K562 (cell line): ENCODE results near the gene DBX1. TPM values are rescaled to one million over a fixed set of nuclear protein-coding genes. Genes with fewer than 3 reads are reported as not detected.

Experiments
- ATAC-seq: fragments of 200-7000 bp; cut with Tn5 transposase; 3 replicates; pipeline ENCODE4 v1.9.1; 2020; ENCODE audit warnings: moderate library complexity
- Bru-seq: library from RNA; stranded (reverse); fragments of 400-500 nt; gene quantifications from one replicate; lab custom pipeline; 2021; lab: Mats Ljungman, UMichigan
- BruChase-seq, 2 experiments: library from RNA; stranded (reverse); fragments of 400-500 nt; gene quantifications; one replicate each; lab custom pipeline; 2021; lab: Mats Ljungman, UMichigan
- BruUV-seq: library from RNA; stranded (reverse); fragments of 400-500 nt; replicated peaks from 2 replicates; lab custom pipeline; 2021; lab: Mats Ljungman, UMichigan
- CTCF ChIA-PET: fragments of 300-600 bp; formaldehyde crosslinking; extraction: SDS; loops from one replicate; lab custom pipeline; 2021; ENCODE audit warnings: low intra/inter-chr PET ratio; lab: Yijun Ruan, JAX
- POLR2A ChIA-PET: fragments of 300-600, 350-650 bp; sonication (Branson Sonifier 250); formaldehyde crosslinking; extraction: SDS; loops from one replicate; lab custom pipeline; 2021; ENCODE audit warnings: antibody characterized with exemption, inconsistent platforms; lab: Yijun Ruan, JAX
- DNase-seq, 4 experiments: peaks; one replicate each; pipeline versions ENCODE4 v3.0.0 to v3.0.0-alpha.2; 2011 to 2018; ENCODE audit warnings: low spot score in 3 of 4, mixed read lengths in 3 of 4; ENCODE audit errors: extremely low read depth in 1 of 4
- FAIRE-seq: peaks from 2 replicates; lab custom pipeline; 2011; peaks lifted over from hg19 to GRCh38; lab: Jason Lieb, UNC
- H2AFZ ChIP-seq: 2 replicates; pipeline ENCODE4 v1.6.0; 2011; ENCODE audit warnings: low read depth, low read length, control low read depth, inconsistent platforms
- H3K27ac ChIP-seq: fragments of 200-600 bp; 3 replicates; pipeline ENCODE4 v1.8.0; 2011; ENCODE audit warnings: low read depth, mild to moderate bottlenecking, control low read depth, inconsistent platforms, low read length, moderate library complexity, mixed read lengths; ENCODE audit errors: extremely low read depth
- H3K27me3 ChIP-seq, 2 experiments: fragments of 300-600 bp in 1 of 2; 2 replicates in 1 of 2; 3 replicates in 1 of 2; pipeline versions ENCODE4 v1.6.0 to v1.8.0; 2011; ENCODE audit warnings: inconsistent platforms in 2 of 2, low read length in 2 of 2, mild to moderate bottlenecking in 1 of 2, mixed read lengths in 1 of 2, moderate library complexity in 1 of 2; ENCODE audit not compliant: control insufficient read depth in 2 of 2, insufficient read depth in 2 of 2
- H3K36me3 ChIP-seq: fragments of 300-600 bp; 3 replicates; pipeline ENCODE4 v1.8.0; 2011; ENCODE audit warnings: mild to moderate bottlenecking, low read length, inconsistent platforms; ENCODE audit not compliant: control insufficient read depth, insufficient read depth
- H3K4me1 ChIP-seq, 2 experiments: fragments of 200-600 bp in 1 of 2; replicated peaks in 1 of 2; 2 replicates in 1 of 2; 3 replicates in 1 of 2; pipeline versions ENCODE4 v1.5.1 to v1.8.0; 2011; ENCODE audit warnings: inconsistent platforms in 2 of 2, low read length in 2 of 2, mild to moderate bottlenecking in 1 of 2, mixed read lengths in 1 of 2, moderate library complexity in 1 of 2; ENCODE audit not compliant: control insufficient read depth in 2 of 2, insufficient read depth in 2 of 2
- H3K4me2 ChIP-seq: 2 replicates; pipeline ENCODE4 v1.6.1; 2011; ENCODE audit warnings: low read length, control low read depth, inconsistent platforms, mixed read lengths; ENCODE audit not compliant: insufficient read depth
- H3K4me3 ChIP-seq: fragments of 200-600 bp; sonication (generic), shearing (Covaris generic); 2 replicates; pipeline ENCODE4 v1.5.1; 2016; ENCODE audit warnings: control low read depth, inconsistent platforms
- H3K79me2 ChIP-seq: fragments of 200-600 bp; 3 replicates; pipeline ENCODE4 v1.8.0; 2011; ENCODE audit warnings: low read length, inconsistent platforms; ENCODE audit not compliant: control insufficient read depth, insufficient read depth
- H3K9ac ChIP-seq, 2 experiments: 2 replicates each; pipeline versions ENCODE4 v1.6.0 to v1.6.1; 2011; ENCODE audit warnings: low read depth in 2 of 2, low read length in 2 of 2, control low read depth in 1 of 2, inconsistent platforms in 1 of 2, mild to moderate bottlenecking in 1 of 2, mixed read lengths in 1 of 2; ENCODE audit not compliant: insufficient read depth in 1 of 2
- H3K9me1 ChIP-seq: one replicate; pipeline ENCODE4 v1.6.0; 2011; ENCODE audit warnings: inconsistent platforms, mild to moderate bottlenecking, low read length, moderate library complexity; ENCODE audit not compliant: control insufficient read depth, insufficient read depth
- H3K9me3 ChIP-seq: replicated peaks from 2 replicates; pipeline ENCODE4 v1.5.1; 2011; ENCODE audit warnings: low read depth, low read length, inconsistent platforms; ENCODE audit not compliant: control insufficient read depth, insufficient read depth
- H4K20me1 ChIP-seq: replicated peaks from 2 replicates; pipeline ENCODE4 v1.6.1; 2011; ENCODE audit warnings: low read length, inconsistent platforms, mixed read lengths; ENCODE audit not compliant: control insufficient read depth, insufficient read depth
- CBX5 ChIP-seq: IDR thresholded peaks from 2 replicates; pipeline ENCODE4 v1.6.1; 2014; ENCODE audit warnings: low read depth, borderline replicate concordance
- DACH1 ChIP-seq: fragments of 450-650 bp; IDR thresholded peaks from 2 replicates; pipeline ENCODE4 v1.6.1; 2018; ENCODE audit not compliant: partially characterized antibody
- GTF3C2 ChIP-seq: IDR thresholded peaks from 3 replicates; pipeline ENCODE4 v1.6.1; 2011; ENCODE audit warnings: borderline replicate concordance, mild to moderate bottlenecking, moderate library complexity; ENCODE audit not compliant: insufficient read length; ENCODE audit errors: extremely low read depth
- HBP1 ChIP-seq: fragments of 450-650 bp; formaldehyde crosslinking; IDR thresholded peaks from 2 replicates; pipeline ENCODE4 v1.4.0; 2022; ENCODE audit warnings: missing genetic modification characterization
- HLTF ChIP-seq: fragments of 450-650 bp; IDR thresholded peaks from 2 replicates; pipeline ENCODE4 v1.6.1; 2016
- HSF4 ChIP-seq: fragments of 250-450 bp; sonication (Bioruptor Pico); IDR thresholded peaks from 2 replicates; pipeline ENCODE4 v2.1.2; 2022; ENCODE audit warnings: mild to moderate bottlenecking, moderate library complexity, borderline replicate concordance
- KLF16 ChIP-seq: IDR thresholded peaks from 2 replicates; pipeline ENCODE4 v1.6.1; 2016; ENCODE audit warnings: antibody characterized with exemption
- MYNN ChIP-seq, 2 experiments: sonication (generic); formaldehyde crosslinking in 1 of 2; IDR thresholded peaks; 2 replicates each; pipeline versions ENCODE4 v1.5.0 to v1.6.1; 2016 to 2020; ENCODE audit warnings: antibody characterized with exemption in 1 of 2, missing genetic modification reagents in 1 of 2
- RBM39 ChIP-seq: fragments of 200-400 bp; formaldehyde crosslinking; optimal IDR thresholded peaks from 2 replicates; pipeline ENCODE3; 2018; ENCODE audit warnings: low read depth, low read length
- SMC3 ChIP-seq: conservative IDR thresholded peaks from 2 replicates; pipeline ENCODE4 v1.6.1; 2011; ENCODE audit warnings: low read depth, low read length, improper control_type of control experiment; ENCODE audit not compliant: insufficient read depth
- SPI1 ChIP-seq: IDR thresholded peaks from 2 replicates; pipeline ENCODE4 v1.6.1; 2011; ENCODE audit warnings: low read depth, low read length, control low read depth, borderline replicate concordance
- ZNF561 ChIP-seq: fragments of 450-650 bp; formaldehyde crosslinking; conservative IDR thresholded peaks from 2 replicates; pipeline ENCODE4 v1.4.0; 2020; ENCODE audit warnings: mild to moderate bottlenecking, moderate library complexity
- WGBS: fragments of 100-300 bp; shearing (Covaris generic); methylation state at CpG from one replicate; pipeline ENCODE4 v1.1.6; 2016; ENCODE audit warnings: low coverage, mixed read lengths; ENCODE audit not compliant: insufficient coverage; ENCODE audit errors: missing lambda C conversion rate; 5-methylcytosine and 5-hydroxymethylcytosine counted together
- in situ Hi-C: fragments of 300-500 bp; cut with MboI; formaldehyde crosslinking; loops from 4 replicates; pipeline ENCODE4 v1.15.0; 2018; ENCODE audit warnings: inconsistent platforms, mixed read lengths
- intact Hi-C: fragments of 100-400 bp; cut with micrococcal nuclease; formaldehyde crosslinking; loops from 2 replicates; pipeline ENCODE4 v1.14.2; 2022
- long read RNA-seq, 3 experiments: library from polyadenylated mRNA in 2 of 3; library from RNA in 1 of 3; unstranded in 2 of 3; stranded (forward) in 1 of 3; transcript quantifications; one replicate each; pipeline ENCODE4 v2.0.0, GENCODE V29; 2019 to 2022
- polyA minus RNA-seq, 3 experiments: library from RNA; depleted of rRNA, polyadenylated mRNA; stranded (reverse); fragments of >200 nt; gene quantifications; 2 replicates each; pipeline ENCODE4 v1.2.3, GENCODE V29; 2011
- polyA plus RNA-seq, 8 experiments: library from polyadenylated mRNA; depleted of rRNA in 4 of 8; stranded (reverse) in 5 of 8; unstranded in 3 of 8; fragments of >200 nt; fragmentation: Nextera tagmentation in 2 of 8; fragmentation: Illumina TruSeq in 1 of 8; extraction: Ambion mirVana in 2 of 8; extraction: Trizol in 1 of 8; gene quantifications; 2 replicates each; pipeline versions ENCODE4 v1.2.1 to v1.2.3, GENCODE V29; 2011 to 2014; ENCODE audit warnings: inconsistent platforms in 1 of 8, missing spikeins in 1 of 8
- total RNA-seq, 7 experiments: library from RNA; depleted of rRNA in 6 of 7; stranded (reverse); fragments of >200 nt in 6 of 7; fragmentation: Illumina TruSeq in 2 of 7; extraction: Trizol in 2 of 7; gene quantifications; 2 replicates each; pipeline versions ENCODE4 v1.2.1 to v1.2.3, GENCODE V29; 2011 to 2021; ENCODE audit warnings: low replicate concordance in 1 of 7

DBX1 gene, protein sequence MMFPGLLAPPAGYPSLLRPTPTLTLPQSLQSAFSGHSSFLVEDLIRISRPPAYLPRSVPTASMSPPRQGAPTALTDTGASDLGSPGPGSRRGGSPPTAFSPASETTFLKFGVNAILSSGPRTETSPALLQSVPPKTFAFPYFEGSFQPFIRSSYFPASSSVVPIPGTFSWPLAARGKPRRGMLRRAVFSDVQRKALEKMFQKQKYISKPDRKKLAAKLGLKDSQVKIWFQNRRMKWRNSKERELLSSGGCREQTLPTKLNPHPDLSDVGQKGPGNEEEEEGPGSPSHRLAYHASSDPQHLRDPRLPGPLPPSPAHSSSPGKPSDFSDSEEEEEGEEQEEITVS
- total RNA-seq (2011; cell fraction: chromatin; rRNA removed; ENCODE audit: low replicate concordance) = not detected in 2 replicates
- total RNA-seq (2011; cell fraction: nucleolus; rRNA removed) = not detected in 2 replicates
- not detected in 2 replicates for total RNA-seq (2011; cell fraction: nucleoplasm; rRNA removed)
- total RNA-seq (2014; rRNA removed) (not detected in 2 replicates), total RNA-seq (2014; rRNA removed; fragmentation: Illumina TruSeq; extraction: Trizol) (not detected in 2 replicates), total RNA-seq (2015; rRNA removed; fragmentation: Illumina TruSeq; extraction: Trizol) (not detected in 2 replicates), total RNA-seq (2021) (not detected in 2 replicates), polyA plus RNA-seq (2011; rRNA removed) (not detected in 2 replicates), polyA plus RNA-seq (2014; fragmentation: Illumina TruSeq; extraction: Trizol) (not detected in 2 replicates), polyA plus RNA-seq (2014; fragmentation: Nextera tagmentation; extraction: Ambion mirVana) (not detected), polyA plus RNA-seq (2014; rRNA removed) (not detected in 2 replicates), polyA minus RNA-seq (2011; rRNA and poly(A)+ RNA removed) (not detected in 2 replicates), Bru-seq, nascent RNA (not detected), BruChase-seq, experiment 1, labeled RNA remaining after a 2-hour chase (not detected), BruChase-seq, experiment 2, labeled RNA remaining after a 6-hour chase (not detected)
- not detected in 2 replicates for polyA plus RNA-seq (2011; cell fraction: cytosol; rRNA removed)
- polyA plus RNA-seq (2011; cell fraction: nucleus; rRNA removed) = not detected in 2 replicates
- polyA plus RNA-seq (2012) = not detected in 2 replicates
- not detected in 2 replicates for polyA minus RNA-seq (2011; cell fraction: cytosol; rRNA and poly(A)+ RNA removed)
- not detected in 2 replicates for polyA minus RNA-seq (2011; cell fraction: nucleus; rRNA and poly(A)+ RNA removed)
- long read RNA-seq, experiment 1 = 0 reads
- long read RNA-seq, experiment 2 = 0 reads
- long read RNA-seq, experiment 3 = 0 reads

DNA sequence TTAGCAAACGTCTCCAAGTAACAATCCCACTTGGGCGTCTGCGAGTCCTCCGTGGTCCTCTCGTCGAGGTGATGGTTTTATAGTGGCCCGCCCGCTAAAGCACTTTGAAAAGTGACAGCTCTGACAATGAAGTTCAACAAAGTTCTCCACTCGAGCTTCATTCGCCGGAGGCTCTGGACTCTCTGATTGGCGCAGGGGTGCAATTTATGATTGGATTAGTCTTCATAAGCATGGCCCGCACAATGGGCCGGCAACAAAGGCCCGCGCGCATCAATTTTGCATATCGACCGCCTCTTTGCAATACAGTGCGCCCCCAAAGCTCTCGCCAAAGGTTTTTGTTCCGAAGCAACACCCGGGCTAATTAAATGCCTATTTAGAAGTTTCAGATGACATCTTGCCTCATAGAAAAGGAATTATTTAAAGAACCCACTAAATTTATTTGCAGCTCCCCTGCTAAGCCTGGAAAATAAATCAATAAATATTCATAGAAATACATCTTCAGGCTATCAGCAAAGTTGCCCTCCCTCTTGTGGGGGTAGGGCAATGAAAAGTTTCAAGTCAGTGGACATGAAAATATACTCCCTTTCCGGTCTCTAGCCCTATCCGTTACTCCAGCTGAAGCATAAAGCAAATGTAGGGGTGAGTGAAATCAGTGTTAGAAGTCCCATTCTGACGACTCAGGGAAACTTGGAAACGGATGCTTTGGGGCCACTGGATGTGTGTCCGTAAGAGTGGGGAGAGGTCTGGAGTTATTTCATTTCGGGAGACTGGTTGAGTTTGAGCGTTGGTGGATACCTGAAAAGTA lies at the start of gene DBX1:
Gene DBX1 (minus strand): TSS at position 51 of the 805 bp plus-strand sequence. CDS start 151 bp downstream, outside the sequence.
- ATAC-seq = no peak
- ChIA-PET POLR2A (interaction anchor here (0.6 to 0.7 kb wide), 2 partner anchors 23 to 415 kb away, joined by 3 to 4 read pairs; no protein-coding TSS in a partner anchor), CTCF (no interaction called here)
- H3K9me3 ChIP-seq = no peaks in the 10 kb centered on the region
- H3K9ac ChIP-seq = no peak within 1 kb of the TSS
- in situ Hi-C loops = no loop called here
- no TSS peak for BruUV-seq
- no peak for DNase-seq
- no peak within 1 kb of the TSS for H3K27ac ChIP-seq
- H3K36me3 ChIP-seq = no peaks in the 10 kb centered on the region
- no peak for FAIRE-seq
- no peaks in the 10 kb centered on the region for H4K20me1 ChIP-seq
- no peak within 1 kb of the TSS for H2AFZ ChIP-seq
- WGBS = 21% methylated on average over 30 of the region's 30 CpGs
- peaks cover 67 to 69% of the 10 kb centered on the region in 2 experiments for H3K27me3 ChIP-seq
- H3K4me2 ChIP-seq = no peak within 1 kb of the TSS
- no peak within 1 kb of the TSS for H3K4me3 ChIP-seq
- no peaks in the 10 kb centered on the region for H3K9me1 ChIP-seq
- H3K4me1 ChIP-seq = peaks cover 0 to 22% of the 10 kb centered on the region in 2 experiments; a peak in 2 of 5 replicates
- no peaks in the 10 kb centered on the region for H3K79me2 ChIP-seq
- intact Hi-C loops = no loop called here
- TF ChIP-seq SPI1 = no peak
- TF ChIP-seq CBX5 = no peak
- TF ChIP-seq HBP1 = no peak
- no peak for TF ChIP-seq DACH1
- TF ChIP-seq GTF3C2 = no peak
- TF ChIP-seq HLTF = no peak
- no peak for TF ChIP-seq SMC3
- no peak for TF ChIP-seq ZNF561 (CRISPR knock-in tag)
- no peak for TF ChIP-seq RBM39
- no peak for TF ChIP-seq KLF16
- TF ChIP-seq MYNN (IDR thresholded peaks at IDR 0.05) = no peak
- no peak for TF ChIP-seq MYNN (CRISPR knock-in tag; IDR thresholded peaks at IDR 0.05)
- no peak for TF ChIP-seq HSF4 (CRISPR knock-in tag)
- TF ChIP-seq, all 486 proteins: peak for 0
